Ovary (tissue), 9 donors: Measurements from ENCODE around the gene CAPN1. TPM values are rescaled to one million over a fixed set of nuclear protein-coding genes. Genes with fewer than 3 reads are reported as not detected.
A peak's percentile ranks its signal among the peaks of the same experiment; 100 is the strongest.
"Not testable (repeated sequence)": the region's sequence is repeated elsewhere in the genome, so short reads cannot be mapped to it uniquely, and the experiment has no call there.

Experiments used
- DNase-seq, 5 donors: peaks; one replicate each; pipeline ENCODE4 v3.0.0-alpha.2; 2019 to 2020
- H3K27ac ChIP-seq, 2 donors: fragments of 200-600 bp; one replicate each; pipeline versions ENCODE4 v1.5.1 to v1.8.0; 2019 to 2022
- H3K27me3 ChIP-seq: fragments of 200-600 bp; one replicate; pipeline ENCODE4 v1.8.0; 2022
- H3K36me3 ChIP-seq: fragments of 200-600 bp; sonication (generic); one replicate; pipeline ENCODE4 v1.5.1; 2019
- H3K4me1 ChIP-seq: one replicate; pipeline ENCODE4 v1.8.1; 2013; ENCODE audit warnings: mild to moderate bottlenecking, moderate library complexity; ENCODE audit not compliant: insufficient read depth
- H3K4me3 ChIP-seq: fragments of 200-600 bp; sonication (generic); one replicate; pipeline ENCODE4 v1.5.1; 2017
- H3K9me3 ChIP-seq, 2 donors: fragments of 200-600 bp in 1 of 2; sonication (generic) in 1 of 2; one replicate each; pipeline versions ENCODE4 v1.5.1 to v1.8.1; 2013 to 2019; ENCODE audit warnings: mild to moderate bottlenecking in 1 of 2, moderate library complexity in 1 of 2
- CTCF ChIP-seq, 3 donors: fragments of 450-650 bp in 2 of 3; fragments of 200-600 bp in 1 of 3; IDR thresholded peaks; one replicate each; pipeline versions ENCODE4 v1.5.1 to v1.8.0; 2016 to 2022; ENCODE audit warnings: antibody characterized with exemption in 3 of 3, mild to moderate bottlenecking in 1 of 3
- EP300 ChIP-seq: sonication (generic); formaldehyde crosslinking; IDR thresholded peaks from one replicate; pipeline ENCODE4 v1.6.1; 2017; ENCODE audit warnings: antibody characterized with exemption
- POLR2A ChIP-seq: fragments of 450-650 bp; IDR thresholded peaks from one replicate; pipeline ENCODE4 v1.6.1; 2017; ENCODE audit warnings: antibody characterized with exemption, mild to moderate bottlenecking, moderate library complexity
- WGBS, 3 donors: extraction: QIAGEN DNeasy Blood & Tissue Kit in 1 of 3; methylation state at CpG; one replicate each; pipeline versions ENCODE4 v1.1.5 to v1.1.7; 2013 to 2017; 5-methylcytosine and 5-hydroxymethylcytosine counted together
- intact Hi-C, 4 donors: fragments of 100-400 bp; cut with DNase I; formaldehyde crosslinking; loops; one replicate each; pipeline versions ENCODE4 v1.11.0 to v1.15.1; 2022 to 2023
- polyA plus RNA-seq, 2 donors: library from polyadenylated mRNA; stranded (reverse); fragments of 200-250 nt in 1 of 2; fragments of 350-450 nt in 1 of 2; fragmentation: Illumina TruSeq in 1 of 2; extraction: RNeasy Lipid Tissue Mini Kit (QIAGEN cat#74804) in 1 of 2; gene quantifications; one replicate each; pipeline ENCODE4 v1.2.3, GENCODE V29; 2013 to 2014
- total RNA-seq, 7 donors: library from RNA; depleted of rRNA in 2 of 7; stranded (reverse); fragments of >200 nt in 2 of 7; fragmentation: NEBNext Ultra II Directional in 3 of 7; extraction: Animal tissue kit (Norgen Biotek cat#: 25700) in 3 of 7; gene quantifications; one replicate each; pipeline versions ENCODE4 v1.1.0 to v1.2.4, GENCODE V29; 2016 to 2023
- donor health status: DM: no; HTN: no; CAD: no; lungs with moderate emphysema.
- donor health status: DM: no; HTN: no; CAD: no.
- donor health status: Bipolar disorder and iron deficiency.
- donor health status: DM: yes; HTN: yes; CAD: no.
- donor health status: DM: no; HTN: no; CAD: no.
- donor health status: DM: yes; HTN: yes; CAD: no.

Gene CAPN1
- total and polyA plus RNA-seq, 9 donors: 20.0 to 178 (median 124) TPM

- peaks cover 0 to 3% of the 10 kb centered on the region in 2 donors for H3K9me3 ChIP-seq
- WGBS, 3 donors: 64 to 73% (median 67%) methylated on average over 2 of the region's 2 CpGs
- no peaks in the 10 kb centered on the region for H3K36me3 ChIP-seq
- intact Hi-C loops: no loop called here
- no peak for DNase-seq
- H3K4me1 ChIP-seq: no peaks in the 10 kb centered on the region
- H3K4me3 ChIP-seq: no peak overlapping the region
- TF ChIP-seq POLR2A (no peak), EP300 (no peak), CTCF (IDR thresholded peaks at IDR 0.05) (no peak)
- no peak overlapping the region for H3K27ac ChIP-seq
- no peaks in the 10 kb centered on the region for H3K27me3 ChIP-seq
Observed at GRCh38 chr11:65147352-65148075, 34.2 kb upstream of the CAPN1 start.

GRCh38 chr11:65148657-65149056 lies 33.1 kb upstream of the CAPN1 start:
- Histone ChIP-seq H3K9me3 (peaks cover 0 to 3% of the 10 kb centered on the region in 2 donors), H3K27me3 (no peaks in the 10 kb centered on the region), H3K27ac (no peak overlapping the region), H3K4me1 (no peaks in the 10 kb centered on the region), H3K4me3 (no peak overlapping the region), H3K36me3 (no peaks in the 10 kb centered on the region)
- intact Hi-C loops: no loop called here
- TF ChIP-seq EP300: no peak
- DNase-seq: peak in 1 of 5 donors; percentile 4
- 76 to 92% (median 78%) methylated on average over 5 of the region's 5 CpGs for WGBS, 3 donors

- H3K4me1 ChIP-seq, DNase-seq, H3K36me3 ChIP-seq, intact Hi-C loops, H3K9me3 ChIP-seq, H3K4me3 ChIP-seq, H3K27me3 ChIP-seq: not testable (repeated sequence)
- WGBS, 3 donors: 58 to 65% (median 62%) methylated on average over 10 of the region's 10 CpGs
- peak overlapping the region in 1 of 2 donors; percentile 60 for H3K27ac ChIP-seq
Observed at GRCh38 chr11:65150131-65150508, 31.6 kb upstream of the CAPN1 start.

GRCh38 chr11:65150509-65151299 lies 31.0 kb upstream of the CAPN1 start:
- WGBS, 3 donors: 10 to 15% (median 13%) methylated on average over 12 of the region's 12 CpGs
- intact Hi-C loops: no loop called here
- peaks cover 0 to 3% of the 10 kb centered on the region in 2 donors for H3K9me3 ChIP-seq
- no peak overlapping the region for H3K4me3 ChIP-seq
- TF ChIP-seq EP300: no peak
- no peak for TF ChIP-seq CTCF (IDR thresholded peaks at IDR 0.05)
- TF ChIP-seq POLR2A: no peak
- no peaks in the 10 kb centered on the region for H3K4me1 ChIP-seq
- H3K27ac ChIP-seq: peak overlapping the region in 1 of 2 donors; percentile 60
- H3K27me3 ChIP-seq: no peaks in the 10 kb centered on the region
- peak; percentile 50 to 77 (median 65) for DNase-seq
- no peaks in the 10 kb centered on the region for H3K36me3 ChIP-seq

DNA sequence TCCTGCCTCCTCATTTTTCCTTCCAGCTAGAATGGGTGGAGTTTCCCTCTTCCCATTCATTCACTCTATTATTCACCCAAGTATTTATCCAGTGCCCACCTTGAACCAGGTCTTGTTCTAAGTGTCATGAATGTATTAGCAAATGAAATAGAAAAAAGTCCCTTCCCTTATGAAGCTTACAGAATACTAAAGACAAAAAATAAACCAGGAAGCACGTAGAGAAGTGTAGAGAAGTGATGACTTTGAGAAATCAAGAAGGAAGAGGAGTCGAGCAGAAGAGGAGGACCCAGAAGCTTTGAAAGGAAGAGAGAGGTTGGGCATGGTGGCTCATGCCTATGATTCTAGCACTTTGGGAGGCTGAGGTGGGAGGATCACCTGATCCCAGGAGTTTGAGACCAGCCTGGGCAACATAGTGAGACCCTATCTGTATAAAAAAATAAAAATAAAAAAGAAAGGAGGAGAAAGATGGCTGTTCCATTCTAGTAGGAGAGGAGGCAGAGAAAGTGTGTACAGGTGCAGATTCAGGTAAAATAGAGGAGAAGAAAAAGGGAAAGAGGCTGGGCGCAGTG lies 30.3 kb upstream of the CAPN1 start:
- intact Hi-C loops: no loop called here
- no peak overlapping the region for H3K4me3 ChIP-seq
- WGBS, 3 donors: 54 to 65% (median 62%) methylated on average over 3 of the region's 3 CpGs
- no peaks in the 10 kb centered on the region for H3K4me1 ChIP-seq
- TF ChIP-seq EP300: no peak
- TF ChIP-seq POLR2A: no peak
- TF ChIP-seq CTCF (IDR thresholded peaks at IDR 0.05): no peak
- peaks cover 0 to 3% of the 10 kb centered on the region in 2 donors for H3K9me3 ChIP-seq
- DNase-seq: peak in 1 of 5 donors; percentile 2
- H3K27me3 ChIP-seq: no peaks in the 10 kb centered on the region
- no peak overlapping the region for H3K27ac ChIP-seq
- H3K36me3 ChIP-seq: no peaks in the 10 kb centered on the region
